B cell (primary cell): ENCODE results near the gene TOGARAM2. TPM values are rescaled to one million over a fixed set of nuclear protein-coding genes. Genes with fewer than 3 reads are reported as not detected.
A peak's percentile ranks its signal among the peaks of the same experiment; 100 is the strongest.

Experiments used
- ATAC-seq: fragments of 200-7000 bp; cut with Tn5 transposase; one replicate; pipeline ENCODE4 v1.10.0; 2021; ENCODE audit warnings: low read depth, mild to moderate bottlenecking, moderate number of reproducible peaks, moderate library complexity
- CTCF ChIA-PET: fragments of 350-600 bp; sonication (Branson Sonifier 250); formaldehyde crosslinking; loops from one replicate; lab custom pipeline; 2021; ENCODE audit warnings: antibody characterized with exemption, inconsistent platforms; lab: Charles Lee
- POLR2A ChIA-PET: fragments of 350-600 bp; sonication (Branson Sonifier 250); formaldehyde crosslinking; loops from one replicate; lab custom pipeline; 2021; ENCODE audit warnings: antibody characterized with exemption; lab: Charles Lee
- DNase-seq: peaks from one replicate; pipeline ENCODE4 v3.0.0; 2013
- H2AFZ ChIP-seq: 2 replicates; pipeline ENCODE4 v1.6.1; 2012; ENCODE audit warnings: mild to moderate bottlenecking, low read depth, low read length; ENCODE audit not compliant: insufficient read depth, poor library complexity, severe bottlenecking
- H3K27ac ChIP-seq, 2 donors: 1 replicate in 1 of 2; 2 replicates in 1 of 2; pipeline ENCODE4 v1.5.1; 2012 to 2013; ENCODE audit warnings: low read length in 2 of 2, mild to moderate bottlenecking in 2 of 2, moderate library complexity in 1 of 2
- H3K27me3 ChIP-seq, 4 experiments: fragments of 200-600 bp in 1 of 4; sonication (generic) in 1 of 4; replicated peaks in 1 of 4; 1 replicate in 2 of 4; 2 replicates in 2 of 4; pipeline versions ENCODE4 v1.6.1 to v1.7.0; 2013 to 2016; ENCODE audit warnings: low read length in 3 of 4, mild to moderate bottlenecking in 2 of 4, mixed read lengths in 1 of 4, moderate library complexity in 1 of 4; ENCODE audit not compliant: insufficient read depth in 4 of 4, control insufficient read depth in 3 of 4; ENCODE audit errors: control extremely low read depth in 1 of 4
- H3K36me3 ChIP-seq, 2 experiments: replicated peaks in 1 of 2; 1 replicate in 1 of 2; 2 replicates in 1 of 2; pipeline versions ENCODE4 v1.6.1 to v1.7.1; 2013; ENCODE audit warnings: low read length in 1 of 2; ENCODE audit not compliant: insufficient read depth in 2 of 2, control insufficient read depth in 1 of 2; ENCODE audit errors: control extremely low read depth in 1 of 2, extremely low read depth in 1 of 2
- H3K4me1 ChIP-seq, 2 donors: fragments of 200-600 bp in 1 of 2; sonication (generic) in 1 of 2; 1 replicate in 1 of 2; 2 replicates in 1 of 2; pipeline versions ENCODE4 v1.5.1 to v1.6.1; 2013 to 2017; ENCODE audit warnings: low read length in 2 of 2; ENCODE audit not compliant: control insufficient read depth in 2 of 2, insufficient read depth in 2 of 2
- H3K4me2 ChIP-seq: replicated peaks from 2 replicates; pipeline ENCODE3; 2012; ENCODE audit warnings: mild to moderate bottlenecking, low read depth, low read length; ENCODE audit not compliant: poor library complexity, severe bottlenecking
- H3K4me3 ChIP-seq, 5 experiments: fragments of 200-600 bp in 1 of 5; sonication (generic) in 1 of 5; 1 replicate in 3 of 5; 2 replicates in 2 of 5; pipeline versions ENCODE4 v1.5.1 to v1.7.0; 2011 to 2016; ENCODE audit warnings: low read length in 4 of 5, mild to moderate bottlenecking in 4 of 5, low read depth in 2 of 5, control low read depth in 1 of 5, moderate library complexity in 1 of 5; ENCODE audit not compliant: insufficient read depth in 1 of 5; ENCODE audit errors: control extremely low read depth in 1 of 5, extremely low read depth in 1 of 5
- H3K79me2 ChIP-seq: fragments of 200-600 bp; sonication (generic); one replicate; pipeline ENCODE4 v1.6.0; 2016; ENCODE audit warnings: low read length; ENCODE audit not compliant: control insufficient read depth, insufficient read depth
- H3K9ac ChIP-seq: fragments of 200-600 bp; sonication (generic); 2 replicates; pipeline ENCODE4 v1.6.1; 2017; ENCODE audit warnings: mild to moderate bottlenecking, low read length, moderate library complexity
- H3K9me3 ChIP-seq, 3 donors: one replicate each; pipeline versions ENCODE4 v1.6.1 to v1.7.1; 2013; ENCODE audit warnings: low read length in 2 of 3; ENCODE audit not compliant: control insufficient read depth in 2 of 3, insufficient read depth in 1 of 3; ENCODE audit errors: control extremely low read depth in 1 of 3
- H4K20me1 ChIP-seq: 2 replicates; pipeline ENCODE4 v1.6.0; 2012; ENCODE audit warnings: mild to moderate bottlenecking, low read length; ENCODE audit not compliant: insufficient read depth, control insufficient read depth, poor library complexity, severe bottlenecking
- H3K27ac Mint-ChIP-seq: one replicate; pipeline ENCODE4 v1.8.0; 2021; ENCODE audit warnings: mixed read lengths
- H3K27me3 Mint-ChIP-seq: one replicate; pipeline ENCODE4 v1.8.0; 2021; ENCODE audit warnings: mixed read lengths
- H3K4me1 Mint-ChIP-seq: one replicate; pipeline ENCODE4 v1.8.0; 2021; ENCODE audit warnings: mixed read lengths
- H3K4me3 Mint-ChIP-seq: one replicate; pipeline ENCODE4 v1.8.0; 2021; ENCODE audit warnings: mixed read lengths
- H3K9me3 Mint-ChIP-seq: one replicate; pipeline ENCODE4 v1.8.0; 2022; ENCODE audit warnings: mixed read lengths; ENCODE audit not compliant: insufficient read depth
- CTCF ChIP-seq: fragments of 200-600 bp; IDR thresholded peaks from one replicate; pipeline ENCODE4 v1.8.0; 2022; ENCODE audit warnings: antibody characterized with exemption, mild to moderate bottlenecking
- EZH2 ChIP-seq: IDR thresholded peaks from 2 replicates; pipeline ENCODE4 v1.6.1; 2012; ENCODE audit warnings: borderline replicate concordance, low read depth, mild to moderate bottlenecking, moderate library complexity, low read length; ENCODE audit not compliant: insufficient read depth, poor library complexity, severe bottlenecking
- WGBS: methylation state at CpG from one replicate; pipeline ENCODE4 v1.1.5; 2013; ENCODE audit warnings: missing lambda C conversion rate; ENCODE audit not compliant: insufficient coverage; 5-methylcytosine and 5-hydroxymethylcytosine counted together
- intact Hi-C: fragments of 100-400 bp; cut with micrococcal nuclease; formaldehyde crosslinking; loops from one replicate; pipeline ENCODE4 v1.10.0; 2022
- polyA plus RNA-seq: library from polyadenylated mRNA; depleted of rRNA; stranded (reverse); fragments of >200 nt; gene quantifications from 2 replicates; pipeline ENCODE4 v1.2.3, GENCODE V29; 2012
- total RNA-seq, 2 donors: library from RNA; stranded (reverse); fragments of 120-200 nt in 1 of 2; gene quantifications; 1 replicate in 1 of 2; 2 replicates in 1 of 2; pipeline versions ENCODE4 v1.2.3 to v1.2.4, GENCODE V29; 2013 to 2022

TOGARAM2 gene
- total and polyA plus RNA-seq, 2 donors (not counting 1 experiment from before 2014, with no cell fraction given), result 0.25 to 0.61 TPM

- no peak overlapping the region for H3K4me3 ChIP-seq
- H2AFZ ChIP-seq, result peak overlapping the region; percentile 63
- no peaks in the 10 kb centered on the region for H4K20me1 ChIP-seq
- intact Hi-C loops, result loop anchor here (1.0 kb wide), 1 partner anchor 11 kb away; no protein-coding TSS in a partner anchor
- peaks cover 10% of the 10 kb centered on the region for H3K4me1 Mint-ChIP-seq
- ATAC-seq, result peak; percentile 96
- TF ChIP-seq CTCF (no peak), EZH2 (no peak)
- H3K36me3 ChIP-seq, result no peaks in the 10 kb centered on the region
- H3K9me3 Mint-ChIP-seq, result no peaks in the 10 kb centered on the region
- no peak overlapping the region for H3K27ac ChIP-seq
- POLR2A ChIA-PET, result interaction anchor here (0.6 kb wide), 1 partner anchor 149 kb away, joined by 5 read pairs; no protein-coding TSS in a partner anchor
- peak overlapping the region; percentile 0 for H3K27ac Mint-ChIP-seq
- peak; percentile 86 for DNase-seq
- no peaks in the 10 kb centered on the region for H3K27me3 ChIP-seq
- no peaks in the 10 kb centered on the region for H3K79me2 ChIP-seq
- H3K4me1 ChIP-seq, result peaks cover 7 to 13% of the 10 kb centered on the region in 2 donors
- peaks cover 0 to 4% (median 0%) of the 10 kb centered on the region in 3 donors for H3K9me3 ChIP-seq
- no peak overlapping the region for H3K9ac ChIP-seq
- CTCF ChIA-PET, result interaction anchor here (0.5 to 1.9 kb wide), 3 partner anchors 9 to 42 kb away, joined by 3 to 8 read pairs (median 4); no protein-coding TSS in a partner anchor
- H3K4me2 ChIP-seq, result peak overlapping the region; percentile 63
- H3K27me3 Mint-ChIP-seq, result peaks cover 11% of the 10 kb centered on the region
- peak overlapping the region; percentile 0 for H3K4me3 Mint-ChIP-seq
- WGBS, result 0% methylated on average over 2 of the region's 7 CpGs
Measured at GRCh38 chr2:29000481-29000880, 19.4 kb downstream of the TOGARAM2 start.

- intact Hi-C loops, result loop anchor here (1.0 kb wide), 1 partner anchor 10 kb away; no protein-coding TSS in a partner anchor
- peaks cover 10% of the 10 kb centered on the region for H3K4me1 Mint-ChIP-seq
- no peak for DNase-seq
- no peaks in the 10 kb centered on the region for H3K9me3 Mint-ChIP-seq
- TF ChIP-seq CTCF, result no peak
- TF ChIP-seq EZH2, result no peak
- peak overlapping the region; percentile 4 for H3K27ac Mint-ChIP-seq
- Histone ChIP-seq H3K9me3 (peaks cover 0 to 4% (median 0%) of the 10 kb centered on the region in 3 donors), H4K20me1 (no peaks in the 10 kb centered on the region), H3K4me2 (peak overlapping the region; percentile 63), H3K79me2 (no peaks in the 10 kb centered on the region), H3K36me3 (no peaks in the 10 kb centered on the region), H3K4me1 (peaks cover 7 to 13% of the 10 kb centered on the region in 2 donors), H3K27ac (no peak overlapping the region), H2AFZ (peak overlapping the region; percentile 63), H3K27me3 (no peaks in the 10 kb centered on the region), H3K9ac (no peak overlapping the region), H3K4me3 (no peak overlapping the region)
- H3K4me3 Mint-ChIP-seq, result no peak overlapping the region
- POLR2A ChIA-PET, result interaction anchor here (0.6 to 0.7 kb wide), 2 partner anchors 9 to 149 kb away, joined by 5 read pairs; no protein-coding TSS in a partner anchor
- WGBS, result 40% methylated on average over 3 of the region's 5 CpGs
- ATAC-seq, result peak; percentile 17
- H3K27me3 Mint-ChIP-seq, result peaks cover 8% of the 10 kb centered on the region
- CTCF ChIA-PET, result interaction anchor here (0.5 to 1.9 kb wide), 3 partner anchors 9 to 43 kb away, joined by 3 to 8 read pairs (median 4); no protein-coding TSS in a partner anchor
Measured at GRCh38 chr2:29000956-29001355, 19.9 kb downstream of the TOGARAM2 start.
